Erythroblast (primary cell): ENCODE data around the gene FGF5.

ENCODE experiments used
- GATA1 ChIP-seq: IDR thresholded peaks from 2 replicates; pipeline ENCODE4 v1.6.1; 2011; ENCODE audit warnings: low read depth, mild to moderate bottlenecking, control low read depth, low read length, moderate library complexity
- POLR2A ChIP-seq: IDR thresholded peaks from 2 replicates; pipeline ENCODE4 v1.6.1; 2011; ENCODE audit warnings: mild to moderate bottlenecking, low read length

- TF ChIP-seq POLR2A = no peak
- no peak for TF ChIP-seq GATA1
Observed at GRCh38 chr4:80259012-80259411, 7.5 kb upstream of the FGF5 start.
